ENCODE data around the gene PLRG1.

GRCh38 chr4:154526151-154526550, 24.0 kb downstream of the PLRG1 start:
- TF ChIP-seq CTCF (conservative IDR thresholded peaks at IDR 0.05) (no peak), ZFX (IDR thresholded peaks at IDR 0.05) (no peak)
